Fibroblast of lung (primary cell): ENCODE measurements around the gene RIPOR1.

Experiments
- CTCF ChIP-seq, 2 donors: IDR thresholded peaks in 1 of 2; conservative IDR thresholded peaks in 1 of 2; 1 replicate in 1 of 2; 2 replicates in 1 of 2; pipeline ENCODE4 v1.5.1; 2011 to 2012; ENCODE audit warnings: low read length in 2 of 2, control low read depth in 1 of 2, inconsistent platforms in 1 of 2, low read depth in 1 of 2, mild to moderate bottlenecking in 1 of 2
- EZH2 ChIP-seq: IDR thresholded peaks from 2 replicates; pipeline ENCODE4 v1.5.1; 2012; ENCODE audit warnings: low read length, control low read depth, mild to moderate bottlenecking; ENCODE audit errors: missing control alignments

DNA sequence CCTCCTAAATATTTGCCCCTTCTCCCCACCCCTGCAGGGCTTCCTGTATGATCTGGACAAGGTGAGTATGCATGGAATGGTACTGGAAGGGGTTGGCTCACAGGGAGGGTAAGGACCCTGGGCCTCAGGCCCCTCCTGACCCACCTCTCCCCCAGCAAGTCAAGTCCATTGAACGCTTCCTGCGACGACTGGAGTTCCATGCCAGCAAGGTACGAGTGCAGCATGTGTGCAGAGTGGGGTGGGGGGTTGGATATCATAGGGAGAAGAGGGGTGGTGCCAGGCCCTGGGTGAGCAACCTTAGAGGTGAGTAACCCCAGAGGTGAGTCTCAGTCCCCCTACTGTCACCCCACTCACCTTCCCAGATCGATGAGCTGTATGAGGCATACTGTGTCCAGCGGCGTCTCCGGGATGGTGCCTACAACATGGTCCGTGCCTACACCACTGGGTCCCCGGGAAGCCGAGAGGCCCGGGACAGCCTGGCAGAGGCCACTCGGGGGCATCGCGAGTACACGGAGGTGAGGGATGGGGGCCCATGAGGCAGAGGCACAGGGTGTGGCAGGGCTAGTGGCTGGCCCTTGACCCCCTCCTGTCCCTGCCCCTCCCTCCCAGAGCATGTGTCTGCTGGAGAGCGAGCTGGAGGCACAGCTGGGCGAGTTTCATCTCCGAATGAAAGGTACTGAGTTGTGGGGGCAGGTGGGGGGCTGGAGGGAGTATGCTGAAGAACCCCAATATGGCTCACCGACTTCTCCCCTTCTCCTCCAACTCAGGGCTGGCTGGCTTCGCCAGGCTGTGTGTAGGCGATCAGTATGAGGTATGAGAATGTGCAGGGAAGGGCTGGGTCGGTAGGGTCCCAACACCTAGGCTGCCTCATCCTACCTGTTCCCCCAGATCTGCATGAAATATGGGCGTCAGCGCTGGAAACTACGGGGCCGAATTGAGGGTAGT lies 11.3 kb downstream of the RIPOR1 start:
- no peak for TF ChIP-seq EZH2
- no peak for TF ChIP-seq CTCF (conservative IDR thresholded peaks at IDR 0.05 in 1 of 2, IDR thresholded peaks at IDR 0.05 in 1 of 2; ENCODE audit: low read depth in 1 of 2, low read length in 2 of 2)
